GM18526 (cell line): ENCODE measurements around the gene HEPHL1.

Source experiments
- POLR2A ChIP-seq: IDR thresholded peaks from 3 replicates; pipeline ENCODE4 v1.6.1; 2011; ENCODE audit not compliant: insufficient read length; ENCODE audit errors: extremely low read depth

Gene HEPHL1

GRCh38 chr11:94130298-94131046 is 109.3 kb downstream of the HEPHL1 start:
- no peak for TF ChIP-seq POLR2A

GRCh38 chr11:94131047-94131717 is 110.0 kb downstream of the HEPHL1 start:
- no peak for TF ChIP-seq POLR2A

- no peak for TF ChIP-seq POLR2A
These were observed 110.6 kb downstream of the HEPHL1 start for GRCh38 chr11:94131718-94132115.

GRCh38 chr11:94132152-94132558 is 111.0 kb downstream of the HEPHL1 start:
- TF ChIP-seq POLR2A: no peak

- no peak for TF ChIP-seq POLR2A
These were observed 111.8 kb downstream of the HEPHL1 start for GRCh38 chr11:94132823-94133408.

GRCh38 chr11:94133752-94134151 is 112.6 kb downstream of the HEPHL1 start:
- no peak for TF ChIP-seq POLR2A

- no peak for TF ChIP-seq POLR2A
These were observed 113.7 kb downstream of the HEPHL1 start for GRCh38 chr11:94134651-94135512.

- no peak for TF ChIP-seq POLR2A
These were observed 118.3 kb downstream of the HEPHL1 start for GRCh38 chr11:94139416-94139815.

GRCh38 chr11:94140154-94140655 is 119.1 kb downstream of the HEPHL1 start:
- no peak for TF ChIP-seq POLR2A

- no peak for TF ChIP-seq POLR2A
These were observed 120.6 kb downstream of the HEPHL1 start for GRCh38 chr11:94141511-94142307.

GRCh38 chr11:94142308-94143281 is 121.4 kb downstream of the HEPHL1 start:
- no peak for TF ChIP-seq POLR2A

- no peak for TF ChIP-seq POLR2A
These were observed 123.1 kb downstream of the HEPHL1 start for GRCh38 chr11:94144216-94144615.

- TF ChIP-seq POLR2A: no peak
These were observed 123.5 kb downstream of the HEPHL1 start for GRCh38 chr11:94144664-94145063.

- no peak for TF ChIP-seq POLR2A
These were observed 124.3 kb downstream of the HEPHL1 start for GRCh38 chr11:94145431-94145830.

GRCh38 chr11:94145916-94146315 is 124.8 kb downstream of the HEPHL1 start:
- no peak for TF ChIP-seq POLR2A
